GM12875 (cell line): ENCODE measurements around the gene FAM222B.
A peak's percentile ranks its signal among the peaks of the same experiment; 100 is the strongest.

Experiments
- H3K4me3 ChIP-seq: one replicate; pipeline ENCODE4 v1.5.1; 2011; ENCODE audit warnings: low read depth, low read length, control low read depth
- TF ChIP-seq, protein P1 (sequence below): IDR thresholded peaks from 2 replicates; pipeline ENCODE4 v1.5.1; 2011; ENCODE audit warnings: low read depth, mild to moderate bottlenecking, control low read depth, inconsistent platforms, low read length, moderate library complexity, borderline replicate concordance; ENCODE audit not compliant: insufficient read depth

The FAM222B gene

DNA sequence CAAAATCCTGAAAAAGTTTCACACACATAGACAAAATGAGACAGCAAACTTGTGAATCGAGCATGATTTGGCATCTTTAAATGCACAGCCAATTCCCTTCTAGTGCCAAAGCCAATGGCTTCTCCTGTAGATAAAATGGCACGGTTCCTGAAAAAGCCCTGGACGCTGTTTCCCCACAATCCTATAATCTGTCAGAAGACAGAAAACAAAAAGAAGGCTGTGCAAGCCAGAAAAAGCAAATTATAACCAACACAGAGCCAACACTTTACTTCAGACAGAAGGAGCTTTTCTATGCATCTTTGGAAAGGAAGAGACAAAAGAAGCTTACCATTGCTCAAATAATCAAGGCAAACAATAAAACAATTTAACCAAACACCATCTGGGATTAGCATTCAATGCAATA is 23.8 kb downstream of the FAM222B start:
- TF ChIP-seq, protein P1, sequence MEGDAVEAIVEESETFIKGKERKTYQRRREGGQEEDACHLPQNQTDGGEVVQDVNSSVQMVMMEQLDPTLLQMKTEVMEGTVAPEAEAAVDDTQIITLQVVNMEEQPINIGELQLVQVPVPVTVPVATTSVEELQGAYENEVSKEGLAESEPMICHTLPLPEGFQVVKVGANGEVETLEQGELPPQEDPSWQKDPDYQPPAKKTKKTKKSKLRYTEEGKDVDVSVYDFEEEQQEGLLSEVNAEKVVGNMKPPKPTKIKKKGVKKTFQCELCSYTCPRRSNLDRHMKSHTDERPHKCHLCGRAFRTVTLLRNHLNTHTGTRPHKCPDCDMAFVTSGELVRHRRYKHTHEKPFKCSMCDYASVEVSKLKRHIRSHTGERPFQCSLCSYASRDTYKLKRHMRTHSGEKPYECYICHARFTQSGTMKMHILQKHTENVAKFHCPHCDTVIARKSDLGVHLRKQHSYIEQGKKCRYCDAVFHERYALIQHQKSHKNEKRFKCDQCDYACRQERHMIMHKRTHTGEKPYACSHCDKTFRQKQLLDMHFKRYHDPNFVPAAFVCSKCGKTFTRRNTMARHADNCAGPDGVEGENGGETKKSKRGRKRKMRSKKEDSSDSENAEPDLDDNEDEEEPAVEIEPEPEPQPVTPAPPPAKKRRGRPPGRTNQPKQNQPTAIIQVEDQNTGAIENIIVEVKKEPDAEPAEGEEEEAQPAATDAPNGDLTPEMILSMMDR = no peak
- no peak overlapping the region for H3K4me3 ChIP-seq

DNA sequence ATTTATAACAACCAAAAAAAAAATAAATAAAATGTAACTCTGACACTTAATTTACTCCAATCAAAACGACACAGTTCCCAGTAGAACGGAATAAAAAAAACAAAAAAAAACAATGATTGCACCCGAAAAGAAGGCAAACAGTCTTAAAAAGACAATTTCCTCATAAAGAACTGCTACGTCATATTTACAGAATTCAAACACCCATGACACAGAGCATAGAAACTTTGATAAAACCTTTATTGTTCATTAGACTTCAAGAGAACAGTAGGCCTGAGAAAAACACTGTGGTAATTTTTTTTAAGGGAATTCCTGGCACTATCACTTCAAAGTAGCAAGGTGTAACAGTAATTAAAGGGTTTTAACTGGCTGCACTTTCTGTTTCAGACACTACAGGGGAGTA is 26.1 kb downstream of the FAM222B start:
- TF ChIP-seq, protein P1 = no peak
- H3K4me3 ChIP-seq = no peak overlapping the region

DNA sequence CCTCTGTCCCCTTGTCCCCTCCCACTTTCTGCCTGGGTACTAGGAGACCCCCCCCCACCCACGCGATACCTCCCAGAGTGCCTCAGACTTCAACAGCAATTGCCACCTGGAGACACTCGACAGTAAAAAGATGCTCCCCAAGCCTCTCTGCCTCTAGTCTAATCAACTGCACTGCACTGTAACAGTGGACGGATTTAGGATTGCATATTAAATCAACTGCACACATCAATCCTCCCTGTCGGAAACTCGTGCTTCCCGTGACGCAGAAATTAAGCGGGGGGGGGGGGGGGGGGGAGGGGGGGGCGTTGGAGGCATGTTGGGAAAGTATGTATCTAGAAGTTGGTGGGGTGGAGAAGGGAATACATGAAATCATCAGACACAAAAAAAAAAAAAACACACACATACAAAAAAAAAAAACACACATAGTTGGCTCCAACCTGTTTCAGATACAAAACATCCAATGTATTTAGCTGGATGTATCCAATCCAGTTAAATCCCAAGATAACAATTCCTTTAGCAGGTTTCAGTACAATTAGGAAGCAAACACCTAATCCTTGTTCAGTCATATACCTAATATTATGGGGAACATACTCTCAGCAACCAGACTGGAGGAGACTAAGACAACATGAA is 29.7 kb downstream of the FAM222B start:
- TF ChIP-seq, protein P1 = no peak
- peak overlapping the region; percentile 92 for H3K4me3 ChIP-seq

DNA sequence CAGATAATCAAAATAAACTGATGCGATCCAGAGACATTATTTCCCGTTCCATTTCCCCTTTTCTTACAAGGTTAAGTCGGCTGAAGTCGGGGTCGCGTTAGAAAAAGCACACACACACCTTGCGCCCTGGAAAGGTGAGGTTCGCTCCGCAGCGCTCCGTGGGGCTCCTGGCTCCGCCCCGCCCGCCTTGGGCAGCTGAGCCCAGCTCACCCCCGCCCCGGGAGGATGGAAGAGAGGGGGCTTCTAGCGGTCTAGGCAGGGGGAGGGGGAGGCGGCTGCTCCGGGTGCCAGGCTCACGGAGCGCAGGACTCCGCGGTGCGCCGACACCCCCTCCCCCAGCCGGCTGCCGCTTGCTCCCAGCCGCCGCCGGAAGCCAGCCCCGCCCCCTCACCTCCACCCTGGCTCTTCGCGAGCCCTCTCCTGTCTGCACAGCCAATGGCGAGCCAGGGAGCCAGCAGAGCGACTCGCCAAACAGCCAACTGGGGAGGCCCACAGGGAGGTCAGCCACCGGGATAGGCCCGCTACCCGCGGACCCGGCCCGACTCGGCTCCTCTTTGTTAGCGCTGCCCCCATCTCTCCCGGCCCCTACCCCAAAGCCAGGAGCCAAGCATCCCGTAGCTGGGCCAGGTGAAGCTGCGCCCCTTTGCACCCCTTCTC is 30.4 kb downstream of the FAM222B start:
- H3K4me3 ChIP-seq = peak overlapping the region; percentile 92
- TF ChIP-seq, protein P1 = no peak

DNA sequence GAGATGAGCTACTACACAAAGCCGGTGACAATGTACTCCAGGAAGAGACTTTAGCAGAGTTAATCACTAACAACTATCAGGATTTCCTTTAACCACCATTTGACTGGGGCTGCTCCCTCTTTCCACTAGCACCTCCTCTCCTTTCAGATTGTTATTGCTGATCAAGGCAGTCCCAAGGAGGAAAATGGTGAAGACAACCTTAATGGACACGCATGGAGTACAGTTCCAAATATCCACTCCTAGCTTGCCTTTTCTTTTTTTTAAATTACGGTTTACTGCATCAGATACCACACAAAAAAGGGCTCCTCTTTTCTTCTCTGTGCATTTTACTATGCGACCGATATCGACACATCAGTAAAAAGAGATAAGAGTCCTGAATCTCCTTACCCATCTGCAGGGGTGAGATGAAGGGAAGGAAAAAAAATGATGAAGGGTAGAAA is 30.9 kb downstream of the FAM222B start:
- TF ChIP-seq, protein P1 = no peak
- peak overlapping the region; percentile 92 for H3K4me3 ChIP-seq

DNA sequence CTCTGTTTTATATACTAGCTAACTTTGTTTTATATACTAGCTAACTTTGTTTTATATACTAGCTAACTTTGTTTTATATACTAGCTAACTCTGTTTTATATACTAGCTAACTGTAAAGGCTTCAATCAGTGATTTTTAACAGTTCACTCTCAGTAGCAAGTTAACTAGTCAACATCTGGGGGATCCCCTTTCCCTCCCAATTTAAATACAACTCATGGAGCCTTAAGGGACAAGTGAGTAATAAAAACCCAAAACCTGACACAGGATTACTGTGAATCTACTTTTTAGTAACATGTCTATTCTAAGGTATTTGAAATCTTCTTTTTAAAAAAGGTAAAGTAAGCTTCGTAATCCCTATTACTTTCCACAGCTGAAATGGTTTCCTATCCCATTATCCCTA is 32.2 kb downstream of the FAM222B start:
- TF ChIP-seq, protein P1 = no peak
- H3K4me3 ChIP-seq = no peak overlapping the region
